Astrocyte (in vitro differentiated cells and primary cell): ENCODE data around the gene DGKG.

ENCODE experiments used
- EZH2 ChIP-seq: IDR thresholded peaks from 2 replicates; pipeline ENCODE4 v1.6.1; 2012; ENCODE audit warnings: mild to moderate bottlenecking, low read length, inconsistent platforms; ENCODE audit not compliant: insufficient read depth
- TF ChIP-seq, protein P1 (sequence below): IDR thresholded peaks from 2 replicates; pipeline ENCODE4 v1.5.1; 2011; ENCODE audit warnings: low read depth, mild to moderate bottlenecking, inconsistent platforms, low read length, moderate library complexity; ENCODE audit not compliant: insufficient read depth

GRCh38 chr3:186367631-186368030, 5.6 kb upstream of the DGKG start:
- TF ChIP-seq, protein P1, sequence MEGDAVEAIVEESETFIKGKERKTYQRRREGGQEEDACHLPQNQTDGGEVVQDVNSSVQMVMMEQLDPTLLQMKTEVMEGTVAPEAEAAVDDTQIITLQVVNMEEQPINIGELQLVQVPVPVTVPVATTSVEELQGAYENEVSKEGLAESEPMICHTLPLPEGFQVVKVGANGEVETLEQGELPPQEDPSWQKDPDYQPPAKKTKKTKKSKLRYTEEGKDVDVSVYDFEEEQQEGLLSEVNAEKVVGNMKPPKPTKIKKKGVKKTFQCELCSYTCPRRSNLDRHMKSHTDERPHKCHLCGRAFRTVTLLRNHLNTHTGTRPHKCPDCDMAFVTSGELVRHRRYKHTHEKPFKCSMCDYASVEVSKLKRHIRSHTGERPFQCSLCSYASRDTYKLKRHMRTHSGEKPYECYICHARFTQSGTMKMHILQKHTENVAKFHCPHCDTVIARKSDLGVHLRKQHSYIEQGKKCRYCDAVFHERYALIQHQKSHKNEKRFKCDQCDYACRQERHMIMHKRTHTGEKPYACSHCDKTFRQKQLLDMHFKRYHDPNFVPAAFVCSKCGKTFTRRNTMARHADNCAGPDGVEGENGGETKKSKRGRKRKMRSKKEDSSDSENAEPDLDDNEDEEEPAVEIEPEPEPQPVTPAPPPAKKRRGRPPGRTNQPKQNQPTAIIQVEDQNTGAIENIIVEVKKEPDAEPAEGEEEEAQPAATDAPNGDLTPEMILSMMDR: no peak
- TF ChIP-seq EZH2: no peak
